HG03280 (cell line): ENCODE measurements around the gene FDXACB1.
A peak's percentile ranks its signal among the peaks of the same experiment; 100 is the strongest.

Experiments used
- ATAC-seq: cut with Tn5 transposase; IDR thresholded peaks from one replicate; pipeline ENCODE4 v1.9.1; 2021; ENCODE audit warnings: mild to moderate bottlenecking, moderate library complexity; ENCODE audit not compliant: unreplicated experiment

FDXACB1 gene

DNA sequence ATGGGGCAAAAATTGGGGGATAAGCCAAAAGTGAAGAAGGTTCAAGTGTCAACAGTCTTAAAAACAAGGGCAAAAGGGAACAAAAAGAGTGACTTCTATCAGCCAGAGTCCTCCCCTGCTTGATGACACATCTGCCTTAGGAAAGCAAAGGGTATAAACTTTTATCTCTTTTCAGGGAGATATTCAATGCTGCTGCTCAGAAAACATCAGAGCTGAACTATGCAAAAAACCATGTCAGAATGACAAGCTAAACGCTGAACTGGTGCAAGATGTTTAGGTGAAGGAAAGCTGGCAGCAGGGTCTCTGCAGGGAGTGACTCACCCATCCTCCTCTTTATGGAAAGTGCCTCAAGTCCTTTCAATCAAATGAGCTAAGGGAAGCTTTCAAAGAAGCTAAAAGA lies 32.3 kb downstream of the FDXACB1 start:
- ATAC-seq, result no peak

GRCh38 chr11:111846063-111846462 lies 32.9 kb downstream of the FDXACB1 start:
- ATAC-seq, result no peak

GRCh38 chr11:111845276-111846028 lies 33.5 kb downstream of the FDXACB1 start:
- ATAC-seq, result no peak

DNA sequence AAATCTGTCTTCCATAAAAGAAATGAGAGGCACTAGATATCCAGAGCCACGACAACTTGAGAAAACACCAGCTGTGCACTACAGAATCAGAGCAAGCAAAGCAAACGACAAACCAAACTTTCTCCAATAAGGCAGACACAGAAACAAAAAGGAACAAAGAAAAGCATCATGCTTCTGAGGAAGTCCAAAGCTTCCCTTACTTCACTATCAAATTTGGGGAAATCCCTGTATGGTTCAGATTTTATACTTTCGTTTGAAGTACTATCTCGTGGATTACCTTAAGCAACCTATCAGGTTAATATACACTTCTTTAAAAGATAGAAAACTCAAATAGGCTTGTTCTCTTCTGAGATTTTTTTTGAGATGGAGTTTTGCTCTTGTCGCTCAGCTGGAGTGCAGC lies 35.3 kb downstream of the FDXACB1 start:
- ATAC-seq, result no peak

DNA sequence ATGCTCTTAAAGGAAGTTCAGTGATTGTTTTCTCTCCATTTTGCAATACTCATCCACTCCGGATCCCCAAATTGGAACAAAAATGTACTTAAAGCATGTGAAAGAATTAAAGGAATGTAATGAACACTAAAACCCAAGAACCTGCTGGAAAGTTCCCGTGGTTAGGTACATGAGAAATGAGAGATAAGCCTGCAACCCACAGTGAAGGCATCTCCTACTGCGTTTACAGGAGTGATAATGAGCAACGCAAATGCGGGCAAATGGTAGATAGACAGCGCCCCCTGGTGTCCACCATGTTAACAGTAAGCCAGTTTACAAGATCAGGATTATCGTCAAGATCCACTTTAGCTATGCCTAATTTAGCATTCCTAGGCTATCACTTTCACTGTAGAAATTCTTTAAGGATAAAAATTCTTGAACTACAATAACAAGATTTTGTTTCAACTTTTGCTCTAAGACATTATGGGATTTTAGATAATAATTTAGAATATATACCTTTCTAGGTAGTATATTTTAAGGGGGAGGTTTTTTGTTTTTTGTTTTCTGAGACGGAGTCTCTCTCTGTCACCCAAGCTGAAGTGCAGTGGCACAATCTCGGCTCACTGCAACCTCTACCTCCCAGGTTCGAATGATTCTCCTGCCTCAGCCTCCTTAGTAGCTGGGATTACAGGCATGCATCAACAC lies 37.5 kb downstream of the FDXACB1 start:
- ATAC-seq, result peak; percentile 69

GRCh38 chr11:111840143-111840542 lies 38.8 kb downstream of the FDXACB1 start:
- no peak for ATAC-seq

DNA sequence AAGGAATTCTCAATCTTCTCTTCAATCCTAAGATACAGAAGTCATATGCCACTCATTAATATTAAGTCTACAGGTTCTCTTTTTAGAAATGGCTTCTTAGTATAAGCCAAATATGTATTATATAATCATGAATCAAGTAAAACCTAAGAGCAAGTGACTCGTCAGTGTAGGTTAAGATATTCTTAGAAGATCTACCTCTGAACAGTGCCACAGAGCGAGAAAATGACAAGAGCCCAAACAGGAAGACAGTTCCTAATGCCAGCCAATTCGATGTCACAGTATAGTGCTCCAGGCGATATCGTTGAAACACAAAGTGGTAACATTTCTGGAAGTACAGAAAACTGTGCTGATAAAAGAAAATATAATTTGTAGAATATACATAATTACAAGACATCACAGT lies 40.9 kb downstream of the FDXACB1 start:
- no peak for ATAC-seq

- ATAC-seq, result no peak
Observed at GRCh38 chr11:111837366-111837891, 41.5 kb downstream of the FDXACB1 start.

- peak; percentile 68 for ATAC-seq
Observed at GRCh38 chr11:111836721-111837120, 42.2 kb downstream of the FDXACB1 start.

DNA sequence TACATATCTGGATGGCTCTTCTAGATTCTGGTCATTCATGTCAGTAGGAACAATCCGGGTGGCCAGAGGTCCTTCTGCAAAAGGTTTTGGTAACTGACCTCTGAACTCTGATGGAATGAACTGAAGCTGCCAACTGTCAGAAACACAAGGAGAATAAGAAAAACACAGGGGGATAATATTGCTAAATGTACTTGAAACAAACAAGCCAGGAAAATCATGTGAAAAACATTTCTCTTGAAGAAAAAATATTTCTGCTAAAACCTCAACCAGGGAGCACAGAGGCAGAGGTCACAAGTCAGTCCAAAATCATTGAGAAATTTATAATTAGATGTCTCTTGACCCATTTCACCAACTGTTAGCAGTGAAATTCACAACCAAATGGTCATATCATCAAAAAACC lies 42.8 kb downstream of the FDXACB1 start:
- no peak for ATAC-seq

- ATAC-seq, result no peak
Observed at GRCh38 chr11:111835665-111836064, 43.3 kb downstream of the FDXACB1 start.

DNA sequence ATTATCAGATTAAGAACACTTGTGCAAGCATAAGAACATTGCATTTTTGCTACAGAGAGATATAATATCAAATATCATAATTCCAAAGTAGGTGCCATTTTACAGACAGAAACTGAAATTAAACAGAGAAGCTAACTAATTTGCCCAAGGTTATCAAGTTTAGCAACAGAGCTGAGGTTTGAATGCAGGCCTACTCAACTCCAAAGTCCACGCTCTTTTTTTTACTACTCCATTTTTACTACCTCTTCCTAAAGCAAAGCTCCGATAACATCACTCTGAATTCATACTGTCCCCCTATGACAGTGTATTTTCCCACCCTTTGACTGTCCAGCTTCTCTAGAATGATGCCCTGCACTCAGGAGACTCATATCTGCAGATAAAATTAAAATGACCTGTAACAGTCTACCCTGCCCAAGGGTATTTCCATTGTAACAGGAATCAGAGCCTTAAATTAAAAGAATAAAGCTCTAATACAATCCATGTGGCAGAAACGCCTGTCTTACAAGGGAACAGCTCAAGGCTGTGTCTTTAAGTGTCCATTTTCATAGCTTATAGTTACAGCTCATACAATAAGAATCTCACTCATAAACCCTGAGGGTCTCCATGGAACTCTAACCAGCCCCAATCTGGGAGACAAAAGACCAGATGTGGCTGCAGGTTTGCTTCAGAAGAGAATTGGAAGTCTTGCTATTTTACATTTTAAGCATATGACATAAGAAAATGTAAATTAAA lies 44.4 kb downstream of the FDXACB1 start:
- ATAC-seq, result no peak

DNA sequence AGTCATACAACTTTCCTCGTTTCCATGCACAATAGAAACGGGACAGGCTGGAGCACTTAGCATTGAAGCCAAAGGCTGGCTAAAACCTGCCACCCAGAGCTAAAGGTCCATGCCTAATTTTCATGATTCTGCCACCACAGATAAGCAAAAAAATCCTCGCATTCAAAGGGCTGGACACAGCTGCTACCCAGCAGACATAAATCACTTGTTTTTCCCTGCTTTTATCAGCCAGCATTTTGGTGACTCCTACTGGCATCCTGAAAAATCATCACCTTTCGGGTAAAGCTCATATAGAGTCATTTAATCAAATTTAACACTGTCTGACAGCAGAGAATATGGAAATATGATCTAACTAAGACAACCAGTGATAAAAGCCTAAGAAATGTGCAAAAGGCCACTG lies 45.4 kb downstream of the FDXACB1 start:
- ATAC-seq, result no peak

- no peak for ATAC-seq
Observed at GRCh38 chr11:111829185-111829968, 49.6 kb downstream of the FDXACB1 start.

DNA sequence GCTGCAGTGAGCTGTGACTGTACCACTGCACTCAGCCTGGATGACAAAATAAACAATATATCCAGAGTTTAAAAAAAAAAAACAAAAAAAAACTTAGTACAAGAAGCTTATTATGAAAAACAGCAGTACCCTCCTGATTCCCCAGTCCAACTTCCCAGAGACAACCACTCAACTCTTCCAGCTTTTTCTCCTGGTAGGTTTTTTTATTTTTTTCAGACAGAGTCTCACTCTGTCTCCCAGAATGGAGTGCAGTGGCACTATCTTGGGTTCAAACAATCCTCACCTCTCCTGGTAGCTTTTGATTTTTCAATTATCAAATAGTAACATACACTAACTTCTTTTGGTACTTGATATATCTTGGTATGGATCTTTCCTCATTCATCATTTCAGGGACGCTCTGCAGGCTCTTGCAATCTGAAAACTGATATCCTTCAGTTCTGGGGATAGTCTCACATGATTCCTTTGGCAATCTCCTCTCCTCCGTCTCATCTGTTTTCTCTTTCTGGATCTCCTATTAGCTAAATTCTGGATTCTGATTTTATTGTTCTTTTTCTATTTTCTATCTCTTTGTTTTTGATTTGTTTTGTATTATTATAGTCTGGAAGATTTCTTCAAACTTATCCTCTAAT lies 52.5 kb downstream of the FDXACB1 start:
- no peak for ATAC-seq
